ENCODE measurements around the gene NAGK.

The NAGK gene

DNA sequence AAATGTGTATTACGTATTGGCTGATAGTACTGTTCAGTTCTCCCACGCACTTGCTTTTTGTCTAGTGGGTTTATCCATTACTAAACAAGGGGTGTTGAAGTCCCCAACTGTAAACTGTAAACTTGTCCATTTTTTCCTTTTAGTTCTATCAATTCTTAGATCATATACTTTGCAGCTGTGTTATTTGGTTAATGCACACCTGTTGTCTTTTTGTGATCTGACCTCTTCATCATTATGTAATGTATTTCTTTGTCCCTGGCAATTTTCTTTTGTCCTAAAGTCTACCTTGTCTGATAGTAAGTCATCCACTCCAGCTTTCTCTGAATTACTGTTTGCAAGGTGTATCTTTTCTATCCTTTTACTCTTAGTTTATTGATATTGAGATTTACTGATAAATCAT, 39.6 kb downstream of the NAGK start:
- DNase-seq (ENCODE audit: low read depth) = no peak

DNA sequence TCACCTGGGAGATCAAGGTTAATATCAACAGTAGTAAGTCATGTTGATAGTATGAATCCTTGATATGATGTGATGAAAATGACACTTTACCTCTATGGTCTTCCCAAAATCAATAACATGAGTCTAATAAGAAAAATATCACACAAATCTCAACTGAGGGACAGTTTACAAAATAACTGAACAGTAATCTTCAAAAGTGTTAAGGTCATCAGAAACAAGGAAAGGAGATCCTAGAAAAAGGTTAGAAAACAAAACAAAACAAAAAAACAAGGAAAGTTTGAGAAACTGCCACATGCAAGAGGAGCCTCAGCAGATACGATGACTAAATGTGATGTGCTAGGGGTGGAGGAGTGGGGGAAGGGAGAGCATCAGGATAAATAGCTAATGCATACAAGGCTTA, 45.4 kb downstream of the NAGK start:
- DNase-seq (ENCODE audit: low read depth) = no peak

DNA sequence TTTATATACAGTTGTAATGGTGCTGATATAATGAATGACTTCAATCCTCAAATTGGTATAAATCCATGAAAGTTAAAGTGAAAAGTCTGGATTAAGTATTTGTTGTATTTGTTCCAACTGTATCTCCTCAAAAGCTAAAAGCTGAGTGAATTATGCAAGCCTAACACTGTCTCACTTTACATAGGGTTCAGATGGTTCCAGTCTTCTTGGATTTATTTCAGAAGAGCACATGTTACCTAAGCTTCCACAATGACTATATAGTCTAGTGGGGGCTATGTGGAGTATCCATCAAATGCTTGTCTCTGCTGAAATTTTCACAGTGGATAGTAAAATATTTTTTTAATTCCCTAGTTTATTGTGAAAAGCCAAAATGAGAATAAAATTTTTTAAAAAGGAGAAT, 48.6 kb downstream of the NAGK start:
- DNase-seq (ENCODE audit: low read depth) = no peak

DNA sequence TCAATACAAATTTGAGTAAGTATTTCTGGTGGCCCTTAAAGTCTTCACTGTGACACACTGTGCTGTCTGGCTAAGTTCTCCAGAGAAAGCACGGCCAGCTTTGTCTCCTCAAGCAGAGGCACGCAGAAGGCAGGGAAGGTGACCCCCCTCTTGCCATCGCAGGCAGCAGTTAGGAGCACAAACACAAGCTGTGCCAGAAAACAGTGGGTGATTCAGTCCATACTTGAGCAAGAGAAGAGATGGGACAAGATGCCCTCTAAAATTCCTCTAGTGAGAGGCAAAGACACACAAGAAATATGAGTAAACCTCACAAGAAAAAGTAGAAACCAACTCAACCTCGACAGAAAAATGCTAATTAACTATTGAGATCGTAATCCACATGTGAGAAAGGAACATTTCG, 51.7 kb downstream of the NAGK start:
- no peak for DNase-seq (ENCODE audit: low read depth)

DNA sequence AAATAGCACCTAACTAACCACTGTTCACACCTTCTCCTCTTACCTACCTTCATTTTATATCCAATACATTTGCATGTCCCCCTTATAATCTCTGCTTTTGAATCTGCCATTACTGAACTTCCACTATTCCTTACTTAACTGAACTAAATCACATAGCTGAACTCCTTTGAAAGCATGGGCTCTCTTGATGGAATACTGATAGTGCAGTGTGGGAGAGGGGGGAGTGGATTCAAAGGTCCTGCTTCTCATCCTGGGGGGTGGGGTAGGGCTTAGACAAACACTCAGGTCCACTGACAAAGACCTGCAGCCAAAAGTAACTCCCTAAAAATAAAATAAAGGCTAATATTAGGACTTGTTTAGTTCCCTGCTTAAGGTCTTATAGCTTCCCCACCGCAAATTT, 53.0 kb downstream of the NAGK start:
- DNase-seq (ENCODE audit: low read depth) = no peak

DNA sequence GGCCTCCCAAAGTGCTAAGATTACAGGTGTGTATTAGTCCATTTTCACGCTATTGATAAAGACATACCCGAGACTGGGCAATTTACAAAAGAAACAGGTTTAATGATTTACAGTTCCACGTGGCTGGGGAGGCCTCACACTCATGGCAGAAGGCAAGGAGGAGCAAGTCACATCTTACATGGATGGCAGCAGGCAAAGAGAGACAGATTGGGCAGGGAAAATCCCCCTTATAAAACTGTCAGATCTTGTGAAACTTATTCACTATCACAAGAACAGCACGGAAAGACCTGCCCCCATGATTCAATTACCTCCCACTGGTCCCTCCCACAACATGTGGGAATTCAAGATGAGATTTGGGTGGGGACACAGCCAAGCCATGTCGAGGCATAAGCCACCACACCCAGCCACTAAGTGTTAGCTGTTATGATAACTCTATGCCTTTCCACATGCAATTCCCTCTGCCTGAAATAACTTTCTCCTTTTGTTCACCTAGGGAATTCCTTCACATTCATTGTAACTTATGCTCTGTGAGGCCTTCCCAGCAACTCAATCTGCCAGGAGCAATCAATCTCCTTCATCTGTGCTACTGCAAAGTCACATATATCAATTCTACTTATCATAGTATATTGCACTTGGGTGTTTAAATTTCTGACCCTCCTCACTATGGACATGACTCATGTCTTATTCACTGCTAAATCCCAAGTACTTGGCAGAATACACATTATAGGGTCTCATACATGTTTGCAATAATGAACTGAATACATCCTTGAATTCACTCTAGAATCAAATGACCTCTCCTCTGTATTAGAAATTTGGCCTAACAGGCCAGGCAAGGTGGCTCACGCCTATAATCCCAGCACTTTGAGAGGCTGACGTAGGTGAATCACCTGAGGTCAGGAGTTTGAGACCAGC, 54.2 kb downstream of the NAGK start:
- DNase-seq (ENCODE audit: low read depth) = no peak

DNA sequence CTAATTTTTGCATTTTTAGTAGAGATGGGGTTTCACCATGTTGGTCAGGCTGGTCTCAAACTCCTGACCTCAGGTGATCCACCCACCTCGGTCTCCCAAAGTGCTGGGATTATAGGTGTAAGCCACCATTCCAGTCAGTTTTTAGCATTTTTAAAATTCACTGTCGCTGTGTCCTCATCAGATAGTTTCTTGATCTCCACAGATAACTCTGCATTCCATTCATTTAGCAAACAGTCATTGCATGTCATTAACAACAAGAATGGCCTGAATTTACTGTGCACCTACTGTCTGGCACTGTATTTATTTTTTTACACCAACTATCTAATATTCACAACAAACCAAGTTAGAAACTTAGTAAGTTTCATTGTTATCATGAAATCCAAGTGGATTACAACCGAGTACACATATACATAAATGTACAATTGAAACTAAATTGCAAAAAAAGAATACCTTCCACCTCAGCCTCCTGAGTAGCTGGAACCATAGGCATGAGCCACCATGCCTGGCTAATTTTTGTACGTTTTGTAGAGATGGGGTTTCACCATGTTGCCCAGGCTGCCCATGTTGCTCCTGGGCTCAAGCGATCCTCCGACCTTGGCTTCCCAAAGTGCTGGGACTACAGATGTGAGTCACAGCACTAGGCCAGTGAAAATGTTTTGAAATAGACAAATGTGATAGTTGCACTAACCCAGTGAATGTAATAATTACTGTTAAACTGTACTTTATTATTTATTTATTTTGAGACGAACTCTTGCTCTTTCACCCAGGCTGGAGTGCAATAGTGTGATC, 57.3 kb downstream of the NAGK start:
- no peak for DNase-seq (ENCODE audit: low read depth)

DNA sequence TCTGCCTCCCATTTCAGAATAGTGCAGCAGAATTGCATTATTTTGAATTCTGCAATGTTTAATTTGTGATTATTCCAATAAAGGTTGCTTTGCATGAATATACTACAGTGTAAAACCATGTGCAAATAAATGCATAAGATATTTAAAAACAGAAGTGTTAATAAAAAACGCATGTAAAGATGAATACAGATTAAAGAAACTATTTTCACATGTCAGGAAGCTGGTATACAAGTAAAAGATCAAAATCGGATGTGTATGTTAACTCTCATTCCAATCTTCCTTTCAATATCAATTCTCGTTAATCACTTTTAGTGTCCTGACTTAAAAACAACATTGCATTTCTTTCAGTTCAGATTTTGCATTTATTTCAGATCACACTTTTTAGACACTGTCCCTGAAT, 58.5 kb downstream of the NAGK start:
- DNase-seq (ENCODE audit: low read depth) = no peak
